Natural killer cell (primary cell): ENCODE measurements around the gene CDC42EP4. TPM values are rescaled to one million over a fixed set of nuclear protein-coding genes. Genes with fewer than 3 reads are reported as not detected.

ENCODE experiments used
- ATAC-seq, 3 donors: fragments of 150-1000 bp in 2 of 3; fragments of 200-7000 bp in 1 of 3; cut with Tn5 transposase; 1 replicate in 1 of 3; 2 replicates in 2 of 3; pipeline ENCODE4 v1.10.0; 2021; ENCODE audit warnings: mild to moderate bottlenecking in 2 of 3, moderate library complexity in 2 of 3
- DNase-seq, 2 donors: peaks; one replicate each; pipeline versions ENCODE4 v3.0.0 to v3.0.0-alpha.2; 2013 to 2021; ENCODE audit warnings: mixed read lengths in 1 of 2
- H3K27ac ChIP-seq: one replicate; pipeline ENCODE4 v1.5.1; 2013; ENCODE audit warnings: mild to moderate bottlenecking, low read length
- H3K27me3 ChIP-seq: one replicate; pipeline ENCODE4 v1.6.1; 2013; ENCODE audit warnings: low read length; ENCODE audit not compliant: control insufficient read depth, insufficient read depth
- H3K36me3 ChIP-seq: one replicate; pipeline ENCODE4 v1.6.1; 2013; ENCODE audit warnings: low read length; ENCODE audit not compliant: control insufficient read depth, insufficient read depth
- H3K4me1 ChIP-seq: one replicate; pipeline ENCODE4 v1.6.1; 2013; ENCODE audit warnings: low read length; ENCODE audit not compliant: control insufficient read depth, insufficient read depth
- H3K4me3 ChIP-seq: one replicate; pipeline ENCODE4 v1.5.1; 2013; ENCODE audit warnings: low read length
- H3K9me3 ChIP-seq: one replicate; pipeline ENCODE4 v1.6.1; 2013; ENCODE audit warnings: low read length; ENCODE audit not compliant: control insufficient read depth, insufficient read depth
- H3K27ac Mint-ChIP-seq, 2 donors: one replicate each; pipeline ENCODE4 v1.8.0; 2022; ENCODE audit warnings: mild to moderate bottlenecking in 2 of 2, mixed read lengths in 2 of 2, moderate library complexity in 1 of 2
- H3K27me3 Mint-ChIP-seq, 2 donors: one replicate each; pipeline ENCODE4 v1.8.0; 2022; ENCODE audit warnings: low read depth in 2 of 2, mixed read lengths in 2 of 2
- H3K36me3 Mint-ChIP-seq: one replicate; pipeline ENCODE4 v1.8.0; 2022; ENCODE audit warnings: mixed read lengths
- H3K4me1 Mint-ChIP-seq, 2 donors: one replicate each; pipeline ENCODE4 v1.8.0; 2022; ENCODE audit warnings: mixed read lengths in 2 of 2
- H3K4me3 Mint-ChIP-seq: one replicate; pipeline ENCODE4 v1.8.0; 2022; ENCODE audit warnings: mild to moderate bottlenecking, moderate library complexity, mixed read lengths
- H3K9me3 Mint-ChIP-seq, 2 donors: one replicate each; pipeline ENCODE4 v1.8.0; 2022; ENCODE audit warnings: mixed read lengths in 2 of 2
- WGBS: methylation state at CpG from one replicate; pipeline ENCODE4 v1.1.7; 2013; ENCODE audit warnings: missing lambda C conversion rate; ENCODE audit not compliant: insufficient coverage; 5-methylcytosine and 5-hydroxymethylcytosine counted together
- intact Hi-C: fragments of 100-400 bp; cut with micrococcal nuclease; formaldehyde crosslinking; loops from one replicate; pipeline ENCODE4 v1.14.2; 2022
- total RNA-seq, 4 donors: library from RNA; stranded (reverse); fragments of 120-200 nt in 1 of 4; gene quantifications; one replicate each; pipeline versions ENCODE4 v1.2.3 to v1.2.4, GENCODE V29; 2013 to 2022
- TF ChIP-seq, protein P1 (sequence below): fragments of 200-600 bp; IDR thresholded peaks from one replicate; pipeline ENCODE4 v1.8.0; 2022; ENCODE audit warnings: antibody characterized with exemption

CDC42EP4 gene
- total RNA-seq, 3 donors from 2014 or later (not counting 1 experiment from before 2014, with no cell fraction given), result 2.5 to 9.6 (median 4.4) TPM

DNA sequence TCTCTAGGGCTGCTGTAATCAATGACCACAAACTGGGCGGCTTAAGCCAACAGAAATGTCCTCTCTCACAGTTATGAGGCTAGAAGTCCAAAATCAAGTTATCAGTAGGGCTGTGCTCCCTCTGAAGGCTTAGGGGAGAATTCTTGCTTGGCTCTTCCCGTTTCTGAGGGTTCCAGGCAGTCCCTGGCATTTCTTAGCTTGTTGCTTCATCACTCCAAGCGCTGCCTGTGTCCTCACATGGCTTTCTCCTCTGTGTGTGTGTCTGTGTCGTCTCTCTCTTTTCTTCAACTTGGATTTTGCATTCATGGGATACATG, 13.7 kb upstream of the CDC42EP4 start:
- WGBS, result 75% methylated on average over 3 of the region's 4 CpGs

DNA sequence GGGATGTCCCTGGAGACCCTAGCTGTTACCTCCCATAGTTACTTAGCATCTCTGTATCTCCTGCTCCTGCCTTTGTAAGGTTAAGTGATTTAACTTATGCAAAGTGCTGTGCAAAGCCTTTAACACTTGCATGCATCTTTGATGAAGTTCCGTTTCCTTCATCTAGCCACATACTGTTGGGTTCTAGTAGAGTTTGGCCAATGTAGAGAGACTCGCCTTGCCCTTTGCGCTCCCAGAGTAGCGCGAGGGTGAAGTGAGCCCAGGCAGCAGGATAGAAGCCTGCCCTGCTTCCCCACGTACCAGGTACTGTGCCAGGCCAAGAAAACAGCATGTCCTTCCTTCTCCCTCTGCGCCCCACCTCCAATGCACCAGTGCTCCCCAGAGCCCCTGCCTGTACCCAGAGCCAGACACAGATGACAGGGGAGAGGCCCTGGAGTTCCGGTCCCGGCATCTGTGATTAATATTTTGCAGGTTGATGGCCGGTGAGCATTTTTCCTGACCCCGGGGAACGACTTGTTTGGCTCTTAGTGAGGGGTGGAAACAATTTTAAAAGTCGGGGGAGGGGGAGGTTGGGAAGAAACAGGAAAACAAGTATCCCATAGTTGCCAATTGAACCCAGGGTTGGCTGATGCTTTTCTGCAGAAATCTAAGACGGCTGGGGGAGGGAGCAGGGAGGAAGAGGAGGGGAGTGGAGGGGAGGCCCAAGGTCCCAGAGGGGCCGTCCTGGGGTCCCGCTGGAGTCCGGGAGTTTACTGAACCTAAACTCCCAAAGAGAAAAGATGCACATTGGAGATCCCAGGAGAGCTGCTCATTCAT, 13.1 kb upstream of the CDC42EP4 start:
- DNase-seq (no peak), ATAC-seq (no peak)
- Mint-ChIP-seq H3K9me3 (no peaks in the 10 kb centered on the region), H3K27ac (no peak overlapping the region), H3K36me3 (no peaks in the 10 kb centered on the region), H3K4me3 (no peak overlapping the region), H3K4me1 (no peaks in the 10 kb centered on the region), H3K27me3 (peaks cover 0 to 5% of the 10 kb centered on the region in 2 donors)
- 80% methylated on average over 17 of the region's 17 CpGs for WGBS
- TF ChIP-seq, protein P1, sequence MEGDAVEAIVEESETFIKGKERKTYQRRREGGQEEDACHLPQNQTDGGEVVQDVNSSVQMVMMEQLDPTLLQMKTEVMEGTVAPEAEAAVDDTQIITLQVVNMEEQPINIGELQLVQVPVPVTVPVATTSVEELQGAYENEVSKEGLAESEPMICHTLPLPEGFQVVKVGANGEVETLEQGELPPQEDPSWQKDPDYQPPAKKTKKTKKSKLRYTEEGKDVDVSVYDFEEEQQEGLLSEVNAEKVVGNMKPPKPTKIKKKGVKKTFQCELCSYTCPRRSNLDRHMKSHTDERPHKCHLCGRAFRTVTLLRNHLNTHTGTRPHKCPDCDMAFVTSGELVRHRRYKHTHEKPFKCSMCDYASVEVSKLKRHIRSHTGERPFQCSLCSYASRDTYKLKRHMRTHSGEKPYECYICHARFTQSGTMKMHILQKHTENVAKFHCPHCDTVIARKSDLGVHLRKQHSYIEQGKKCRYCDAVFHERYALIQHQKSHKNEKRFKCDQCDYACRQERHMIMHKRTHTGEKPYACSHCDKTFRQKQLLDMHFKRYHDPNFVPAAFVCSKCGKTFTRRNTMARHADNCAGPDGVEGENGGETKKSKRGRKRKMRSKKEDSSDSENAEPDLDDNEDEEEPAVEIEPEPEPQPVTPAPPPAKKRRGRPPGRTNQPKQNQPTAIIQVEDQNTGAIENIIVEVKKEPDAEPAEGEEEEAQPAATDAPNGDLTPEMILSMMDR, result no peak
- no peak overlapping the region for H3K4me3 ChIP-seq
- no peaks in the 10 kb centered on the region for H3K27me3 ChIP-seq
- H3K4me1 ChIP-seq, result no peaks in the 10 kb centered on the region
- intact Hi-C loops, result no loop called here
- H3K27ac ChIP-seq, result no peak overlapping the region
- H3K36me3 ChIP-seq, result no peaks in the 10 kb centered on the region
- no peaks in the 10 kb centered on the region for H3K9me3 ChIP-seq

More for the DNA sequence above, 13.7 kb upstream of the CDC42EP4 start:
- no peak overlapping the region for H3K27ac ChIP-seq
- H3K27ac Mint-ChIP-seq, result no peak overlapping the region
- peaks cover 0 to 5% of the 10 kb centered on the region in 2 donors for H3K27me3 Mint-ChIP-seq
- DNase-seq (no peak), ATAC-seq (no peak)
- H3K4me3 ChIP-seq, result no peak overlapping the region
- no peaks in the 10 kb centered on the region for H3K36me3 Mint-ChIP-seq
- no peaks in the 10 kb centered on the region for H3K9me3 ChIP-seq
- H3K9me3 Mint-ChIP-seq, result no peaks in the 10 kb centered on the region
- H3K27me3 ChIP-seq, result no peaks in the 10 kb centered on the region
- no peaks in the 10 kb centered on the region for H3K4me1 ChIP-seq
- H3K4me1 Mint-ChIP-seq, result no peaks in the 10 kb centered on the region
- intact Hi-C loops, result no loop called here
- no peak overlapping the region for H3K4me3 Mint-ChIP-seq
- TF ChIP-seq, protein P1, result no peak
- no peaks in the 10 kb centered on the region for H3K36me3 ChIP-seq

DNA sequence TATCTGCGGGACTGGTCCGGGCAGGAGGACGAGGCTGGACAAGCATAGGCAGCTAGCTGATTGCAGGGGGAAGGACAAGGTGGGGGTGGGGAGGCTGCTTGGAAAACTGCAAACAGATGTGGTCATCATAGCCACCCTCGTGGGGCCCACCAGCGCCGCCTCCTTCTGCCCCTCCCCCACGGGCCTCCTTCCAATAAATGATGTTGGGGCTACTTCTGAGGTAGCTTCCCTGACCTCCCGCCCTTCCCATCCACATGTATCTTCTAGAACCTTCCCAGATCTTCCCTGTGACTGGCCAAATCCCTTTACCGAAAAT, 12.3 kb upstream of the CDC42EP4 start:
- 77% methylated on average over 9 of the region's 9 CpGs for WGBS
- no peaks in the 10 kb centered on the region for H3K4me1 Mint-ChIP-seq
- H3K4me1 ChIP-seq, result no peaks in the 10 kb centered on the region

More for the DNA sequence above, 12.3 kb upstream of the CDC42EP4 start:
- Mint-ChIP-seq H3K36me3 (no peaks in the 10 kb centered on the region), H3K4me3 (no peak overlapping the region), H3K9me3 (no peaks in the 10 kb centered on the region), H3K27me3 (peaks cover 0 to 5% of the 10 kb centered on the region in 2 donors), H3K27ac (no peak overlapping the region)
- intact Hi-C loops, result no loop called here
- DNase-seq (no peak), ATAC-seq (no peak)
- Histone ChIP-seq H3K36me3 (no peaks in the 10 kb centered on the region), H3K27ac (no peak overlapping the region), H3K27me3 (no peaks in the 10 kb centered on the region), H3K4me3 (no peak overlapping the region), H3K9me3 (no peaks in the 10 kb centered on the region)
- TF ChIP-seq, protein P1, result no peak
